Calu3 (cell line): ENCODE results near the gene NKX1-1. TPM values are rescaled to one million over a fixed set of nuclear protein-coding genes. Genes with fewer than 3 reads are reported as not detected.

Source experiments
- BruUV-seq: library from RNA; stranded (reverse); fragments of 400-500 nt; replicated peaks from 2 replicates; lab custom pipeline; 2021; lab: Mats Ljungman, UMichigan
- CTCF ChIA-PET: fragments of 300-600 bp; sonication (Branson Sonifier 250); formaldehyde crosslinking; loops from one replicate; lab custom pipeline; 2022; ENCODE audit warnings: antibody characterized with exemption; lab: Charles Lee
- DNase-seq: peaks from one replicate; pipeline ENCODE4 v3.0.0; 2022
- H3K27ac Mint-ChIP-seq: one replicate; pipeline ENCODE4 v1.8.0; 2022; ENCODE audit warnings: mixed read lengths; ENCODE audit not compliant: unreplicated experiment
- H3K27me3 Mint-ChIP-seq: one replicate; pipeline ENCODE4 v1.8.0; 2022; ENCODE audit warnings: mixed read lengths; ENCODE audit not compliant: unreplicated experiment
- H3K36me3 Mint-ChIP-seq: one replicate; pipeline ENCODE4 v1.8.0; 2022; ENCODE audit warnings: mild to moderate bottlenecking, moderate library complexity, mixed read lengths; ENCODE audit not compliant: insufficient read depth, unreplicated experiment
- H3K4me1 Mint-ChIP-seq: one replicate; pipeline ENCODE4 v1.8.0; 2022; ENCODE audit warnings: mild to moderate bottlenecking, low read depth, mixed read lengths; ENCODE audit not compliant: unreplicated experiment
- H3K4me3 Mint-ChIP-seq: one replicate; pipeline ENCODE4 v1.8.0; 2022; ENCODE audit warnings: mild to moderate bottlenecking, low read depth, moderate library complexity, mixed read lengths; ENCODE audit not compliant: unreplicated experiment
- H3K9me3 Mint-ChIP-seq: one replicate; pipeline ENCODE4 v1.8.0; 2022; ENCODE audit warnings: low read depth, mixed read lengths; ENCODE audit not compliant: unreplicated experiment
- CTCF ChIP-seq: fragments of 200-600 bp; IDR thresholded peaks from one replicate; pipeline ENCODE4 v1.8.0; 2022; ENCODE audit warnings: antibody characterized with exemption; ENCODE audit not compliant: unreplicated experiment
- intact Hi-C: fragments of 100-400 bp; cut with micrococcal nuclease; formaldehyde crosslinking; loops from one replicate; pipeline ENCODE4 v1.10.0; 2022; ENCODE audit not compliant: unreplicated experiment
- total RNA-seq: library from RNA; stranded (reverse); gene quantifications from 2 replicates; pipeline ENCODE4 v1.2.3, GENCODE V29; 2022

The NKX1-1 gene
- total RNA-seq, 1 experiment from 2014 or later, result not detected

DNA sequence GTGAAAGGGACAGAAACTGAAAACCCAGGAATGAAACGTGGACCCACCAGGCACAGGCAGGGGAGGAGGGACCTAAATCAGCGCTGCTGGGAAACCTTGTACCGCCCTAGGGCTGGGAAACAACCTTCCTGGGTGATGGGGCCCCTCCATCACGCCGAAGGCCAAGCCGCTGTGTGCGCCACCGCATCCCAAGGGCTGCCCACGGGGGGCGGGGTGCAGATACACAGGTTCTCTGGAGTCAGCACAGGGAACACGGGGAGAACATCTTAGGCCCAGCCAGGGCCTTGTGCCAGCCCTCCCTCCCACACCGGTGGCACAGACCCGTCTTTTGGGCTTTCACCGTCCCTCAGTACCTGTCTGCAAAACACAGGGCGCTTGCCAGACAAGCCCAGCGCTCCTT is 46.3 kb downstream of the NKX1-1 start:
- CTCF ChIA-PET, result no interaction called here
- Mint-ChIP-seq H3K27me3 (no peaks in the 10 kb centered on the region), H3K4me1 (no peaks in the 10 kb centered on the region), H3K27ac (no peak overlapping the region), H3K4me3 (no peak overlapping the region), H3K36me3 (peaks cover 5% of the 10 kb centered on the region), H3K9me3 (no peaks in the 10 kb centered on the region)
- DNase-seq, result no peak
- BruUV-seq, result no TSS peak
- TF ChIP-seq CTCF, result no peak
- intact Hi-C loops, result no loop called here

DNA sequence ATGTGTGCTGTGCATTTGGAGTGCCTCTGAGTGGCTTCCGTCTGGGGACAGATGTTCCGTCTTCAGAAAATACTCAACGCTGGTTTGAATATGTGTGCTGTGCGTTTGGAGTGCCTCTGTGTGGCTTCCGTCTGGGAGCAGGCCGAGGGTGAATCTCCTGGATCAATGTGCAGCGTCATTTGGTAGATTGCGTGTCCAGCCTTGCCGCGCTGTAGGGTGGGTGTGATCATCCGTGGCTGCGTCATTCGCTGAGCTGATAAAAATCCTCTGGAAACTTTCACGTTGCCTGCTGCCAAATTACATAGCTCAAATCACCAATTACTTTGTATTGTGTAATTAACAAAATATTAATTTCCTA is 47.1 kb downstream of the NKX1-1 start:
- DNase-seq, result no peak
- Mint-ChIP-seq H3K4me1 (no peaks in the 10 kb centered on the region), H3K9me3 (no peaks in the 10 kb centered on the region), H3K27ac (no peak overlapping the region), H3K4me3 (no peak overlapping the region), H3K36me3 (peaks cover 5% of the 10 kb centered on the region), H3K27me3 (no peaks in the 10 kb centered on the region)
- TF ChIP-seq CTCF, result no peak
- no TSS peak for BruUV-seq
- CTCF ChIA-PET, result no interaction called here
- intact Hi-C loops, result no loop called here

- TF ChIP-seq CTCF, result no peak
Observed at GRCh38 chr4:1358421-1359143, 47.7 kb downstream of the NKX1-1 start.

DNA sequence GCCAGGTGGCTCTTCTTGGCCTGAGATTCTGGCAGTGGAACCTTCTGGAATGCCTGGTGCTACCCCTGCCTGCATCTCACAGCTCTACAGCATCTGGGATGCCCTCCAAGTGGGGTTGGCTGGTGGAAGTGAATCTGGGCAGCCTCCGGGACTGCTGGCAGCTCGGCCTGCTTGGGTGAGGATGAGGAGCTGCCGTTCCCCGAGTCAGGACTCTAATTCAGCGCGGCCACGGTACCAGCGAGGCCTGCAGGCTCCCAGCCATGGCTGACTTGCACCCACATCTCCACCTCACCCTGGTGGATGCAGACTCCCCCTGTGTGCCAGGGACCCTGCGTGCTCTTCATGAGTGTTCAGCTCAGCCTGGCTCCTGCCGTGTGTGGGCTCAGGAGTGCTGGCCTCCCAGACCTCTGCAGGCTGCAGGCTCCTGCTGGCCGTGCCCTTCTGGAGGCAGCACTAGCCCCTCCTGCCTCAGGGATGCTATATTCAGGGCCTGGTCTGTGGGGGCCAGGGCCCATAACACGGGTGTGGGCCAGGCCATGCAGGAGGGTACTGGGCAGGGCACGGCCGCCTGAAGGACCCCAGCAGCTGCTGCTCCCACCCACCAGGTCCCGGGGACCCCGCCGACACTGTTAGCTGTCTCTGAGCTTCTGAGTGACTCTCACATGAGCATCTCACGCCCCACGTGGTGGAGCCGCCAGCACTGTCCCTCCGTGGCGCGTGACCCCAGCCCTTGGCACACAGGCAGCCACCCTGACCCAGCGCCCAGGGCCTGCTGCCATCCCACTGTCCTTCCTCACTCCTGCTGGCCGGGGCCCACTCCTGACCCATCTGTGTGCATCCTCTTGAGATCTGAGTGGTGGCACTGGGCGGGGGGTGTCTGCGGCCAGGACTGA is 48.6 kb downstream of the NKX1-1 start:
- H3K4me1 Mint-ChIP-seq, result no peaks in the 10 kb centered on the region

More at GRCh38 chr4:1358421-1359143, 47.7 kb downstream of the NKX1-1 start:
- H3K4me3 Mint-ChIP-seq, result no peak overlapping the region
- intact Hi-C loops, result no loop called here
- CTCF ChIA-PET, result no interaction called here
- BruUV-seq, result no TSS peak
- no peak overlapping the region for H3K27ac Mint-ChIP-seq
- no peaks in the 10 kb centered on the region for H3K27me3 Mint-ChIP-seq
- no peak for DNase-seq
- no peaks in the 10 kb centered on the region for H3K9me3 Mint-ChIP-seq
- H3K4me1 Mint-ChIP-seq, result no peaks in the 10 kb centered on the region
- peaks cover 5% of the 10 kb centered on the region for H3K36me3 Mint-ChIP-seq

More for the DNA sequence above, 48.6 kb downstream of the NKX1-1 start:
- CTCF ChIA-PET, result interaction anchor here (0.6 kb wide), 1 partner anchor 251 kb away, joined by 3 read pairs; no protein-coding TSS in a partner anchor
- no peak for TF ChIP-seq CTCF
- peaks cover 5% of the 10 kb centered on the region for H3K36me3 Mint-ChIP-seq
- intact Hi-C loops, result no loop called here
- no peak overlapping the region for H3K27ac Mint-ChIP-seq
- no peak for DNase-seq
- no peaks in the 10 kb centered on the region for H3K27me3 Mint-ChIP-seq
- BruUV-seq, result no TSS peak
- no peak overlapping the region for H3K4me3 Mint-ChIP-seq
- H3K9me3 Mint-ChIP-seq, result no peaks in the 10 kb centered on the region
